HepG2 (cell line): Measurements from ENCODE around the gene HPDL. TPM values are rescaled to one million over a fixed set of nuclear protein-coding genes. Genes with fewer than 3 reads are reported as not detected.

Source experiments
- AHR ChIP-seq: IDR thresholded peaks from 2 replicates; pipeline ENCODE4 v1.6.1; 2018; ENCODE audit warnings: missing genetic modification reagents, missing compliant biosample characterization
- ARID3A ChIP-seq: IDR thresholded peaks from 2 replicates; pipeline ENCODE4 v1.6.1; 2012; ENCODE audit warnings: low read depth, low read length, improper control_type of control experiment
- BCL6 ChIP-seq: IDR thresholded peaks from 2 replicates; pipeline ENCODE4 v1.6.1; 2016; ENCODE audit warnings: missing genetic modification reagents, missing compliant biosample characterization
- ELF3 ChIP-seq: IDR thresholded peaks from 2 replicates; pipeline ENCODE4 v1.6.1; 2016; ENCODE audit warnings: missing genetic modification reagents, missing compliant biosample characterization
- FOXA1 ChIP-seq, 2 experiments: fragments of 450-650 bp in 1 of 2; sonication (generic) in 1 of 2; formaldehyde crosslinking in 1 of 2; IDR thresholded peaks; 2 replicates each; pipeline versions ENCODE4 v1.4.0 to v1.6.1; 2016 to 2020; ENCODE audit warnings: missing genetic modification reagents in 1 of 2
- RFX1 ChIP-seq: fragments of 450-650 bp; IDR thresholded peaks from 2 replicates; pipeline ENCODE4 v1.6.1; 2017
- ZMYM3 ChIP-seq: sonication (generic); formaldehyde crosslinking; IDR thresholded peaks from 2 replicates; pipeline ENCODE4 v1.5.1; 2020; ENCODE audit warnings: mild to moderate bottlenecking, missing genetic modification reagents
- ZNF326 ChIP-seq: sonication (generic); formaldehyde crosslinking; IDR thresholded peaks from 2 replicates; pipeline ENCODE4 v1.4.0; 2020; ENCODE audit warnings: missing genetic modification reagents, borderline replicate concordance
- polyA plus RNA-seq, 8 experiments: library from polyadenylated mRNA; depleted of rRNA in 3 of 8; stranded (reverse) in 7 of 8; unstranded in 1 of 8; fragments of >200 nt; fragmentation: Illumina TruSeq in 4 of 8; extraction: Trizol in 4 of 8; gene quantifications; 2 replicates each; pipeline versions ENCODE4 v1.2.1 to v1.2.3, GENCODE V29; 2011 to 2016; ENCODE audit warnings: low read depth in 4 of 8, missing spikeins in 1 of 8, mixed read lengths in 1 of 8; ENCODE audit not compliant: insufficient read depth in 1 of 8
- total RNA-seq, 5 experiments: library from RNA; depleted of rRNA; stranded (reverse); fragments of >200 nt; fragmentation: Illumina TruSeq; extraction: Trizol; gene quantifications; 2 replicates each; pipeline ENCODE4 v1.2.3, GENCODE V29; 2016; ENCODE audit warnings: low read depth in 1 of 5
- TF ChIP-seq, protein P1 (sequence below): sonication (generic); formaldehyde crosslinking; conservative IDR thresholded peaks from 2 replicates; pipeline ENCODE4 v1.4.0; 2020; ENCODE audit warnings: missing genetic modification reagents
- TF ChIP-seq, protein P2 (sequence below): sonication (generic); formaldehyde crosslinking; IDR thresholded peaks from 2 replicates; pipeline ENCODE4 v1.4.0; 2020; ENCODE audit warnings: mild to moderate bottlenecking, missing genetic modification reagents
- TF ChIP-seq, protein P3 (sequence below), 2 experiments: IDR thresholded peaks; 2 replicates each; pipeline ENCODE4 v1.6.1; 2011 to 2012; ENCODE audit warnings: low read length in 2 of 2, borderline replicate concordance in 1 of 2, low read depth in 1 of 2, mild to moderate bottlenecking in 1 of 2, moderate library complexity in 1 of 2

Gene HPDL
- total and polyA plus RNA-seq, 2 of the 13 experiments (the other 11 are each of a cell fraction or from before 2014, with no cell fraction given): not detected

- TF ChIP-seq, protein P1, sequence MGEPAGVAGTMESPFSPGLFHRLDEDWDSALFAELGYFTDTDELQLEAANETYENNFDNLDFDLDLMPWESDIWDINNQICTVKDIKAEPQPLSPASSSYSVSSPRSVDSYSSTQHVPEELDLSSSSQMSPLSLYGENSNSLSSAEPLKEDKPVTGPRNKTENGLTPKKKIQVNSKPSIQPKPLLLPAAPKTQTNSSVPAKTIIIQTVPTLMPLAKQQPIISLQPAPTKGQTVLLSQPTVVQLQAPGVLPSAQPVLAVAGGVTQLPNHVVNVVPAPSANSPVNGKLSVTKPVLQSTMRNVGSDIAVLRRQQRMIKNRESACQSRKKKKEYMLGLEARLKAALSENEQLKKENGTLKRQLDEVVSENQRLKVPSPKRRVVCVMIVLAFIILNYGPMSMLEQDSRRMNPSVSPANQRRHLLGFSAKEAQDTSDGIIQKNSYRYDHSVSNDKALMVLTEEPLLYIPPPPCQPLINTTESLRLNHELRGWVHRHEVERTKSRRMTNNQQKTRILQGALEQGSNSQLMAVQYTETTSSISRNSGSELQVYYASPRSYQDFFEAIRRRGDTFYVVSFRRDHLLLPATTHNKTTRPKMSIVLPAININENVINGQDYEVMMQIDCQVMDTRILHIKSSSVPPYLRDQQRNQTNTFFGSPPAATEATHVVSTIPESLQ (CRISPR knock-in tag): no peak
- TF ChIP-seq ZNF326 (CRISPR knock-in tag) (no peak), RFX1 (peak; percentile 32; the same call in 1 of the 2 replicates), BCL6 (peak; percentile 99), FOXA1 (IDR thresholded peaks at IDR 0.05) (no peak), FOXA1 (CRISPR knock-in tag; IDR thresholded peaks at IDR 0.05) (peak; percentile 63), ELF3 (CRISPR knock-in tag) (0 out of 2 replicates have a peak, but pooled peaks have one; percentile 14), ARID3A (0 out of 2 replicates have a peak, but pooled peaks have one; percentile 37), AHR (CRISPR knock-in tag) (no peak; the same call in 1 of the 2 replicates), ZMYM3 (CRISPR knock-in tag) (peak; percentile 11; the same call in 1 of the 2 replicates)
- TF ChIP-seq, protein P2, sequence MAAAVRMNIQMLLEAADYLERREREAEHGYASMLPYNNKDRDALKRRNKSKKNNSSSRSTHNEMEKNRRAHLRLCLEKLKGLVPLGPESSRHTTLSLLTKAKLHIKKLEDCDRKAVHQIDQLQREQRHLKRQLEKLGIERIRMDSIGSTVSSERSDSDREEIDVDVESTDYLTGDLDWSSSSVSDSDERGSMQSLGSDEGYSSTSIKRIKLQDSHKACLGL (CRISPR knock-in tag): no peak
- TF ChIP-seq, protein P3, sequence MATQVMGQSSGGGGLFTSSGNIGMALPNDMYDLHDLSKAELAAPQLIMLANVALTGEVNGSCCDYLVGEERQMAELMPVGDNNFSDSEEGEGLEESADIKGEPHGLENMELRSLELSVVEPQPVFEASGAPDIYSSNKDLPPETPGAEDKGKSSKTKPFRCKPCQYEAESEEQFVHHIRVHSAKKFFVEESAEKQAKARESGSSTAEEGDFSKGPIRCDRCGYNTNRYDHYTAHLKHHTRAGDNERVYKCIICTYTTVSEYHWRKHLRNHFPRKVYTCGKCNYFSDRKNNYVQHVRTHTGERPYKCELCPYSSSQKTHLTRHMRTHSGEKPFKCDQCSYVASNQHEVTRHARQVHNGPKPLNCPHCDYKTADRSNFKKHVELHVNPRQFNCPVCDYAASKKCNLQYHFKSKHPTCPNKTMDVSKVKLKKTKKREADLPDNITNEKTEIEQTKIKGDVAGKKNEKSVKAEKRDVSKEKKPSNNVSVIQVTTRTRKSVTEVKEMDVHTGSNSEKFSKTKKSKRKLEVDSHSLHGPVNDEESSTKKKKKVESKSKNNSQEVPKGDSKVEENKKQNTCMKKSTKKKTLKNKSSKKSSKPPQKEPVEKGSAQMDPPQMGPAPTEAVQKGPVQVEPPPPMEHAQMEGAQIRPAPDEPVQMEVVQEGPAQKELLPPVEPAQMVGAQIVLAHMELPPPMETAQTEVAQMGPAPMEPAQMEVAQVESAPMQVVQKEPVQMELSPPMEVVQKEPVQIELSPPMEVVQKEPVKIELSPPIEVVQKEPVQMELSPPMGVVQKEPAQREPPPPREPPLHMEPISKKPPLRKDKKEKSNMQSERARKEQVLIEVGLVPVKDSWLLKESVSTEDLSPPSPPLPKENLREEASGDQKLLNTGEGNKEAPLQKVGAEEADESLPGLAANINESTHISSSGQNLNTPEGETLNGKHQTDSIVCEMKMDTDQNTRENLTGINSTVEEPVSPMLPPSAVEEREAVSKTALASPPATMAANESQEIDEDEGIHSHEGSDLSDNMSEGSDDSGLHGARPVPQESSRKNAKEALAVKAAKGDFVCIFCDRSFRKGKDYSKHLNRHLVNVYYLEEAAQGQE (IDR thresholded peaks at IDR 0.05; ENCODE audit: borderline replicate concordance in 1 of 2, low read depth in 1 of 2, low read length in 2 of 2): peak in 1 of 2 experiments; percentile 28; a peak in 1 of 4 replicates
Observed at GRCh38 chr1:45297666-45298356, 28.9 kb upstream of the HPDL start (continued).
